HCT116 (cell line): Measurements from ENCODE around the gene STING1. TPM values are rescaled to one million over a fixed set of nuclear protein-coding genes. Genes with fewer than 3 reads are reported as not detected.
A peak's percentile ranks its signal among the peaks of the same experiment; 100 is the strongest.

Source experiments
- ATAC-seq: fragments of 200-7000 bp; cut with Tn5 transposase; 2 replicates; pipeline ENCODE4 v1.9.1; 2020; ENCODE audit warnings: mild to moderate bottlenecking, moderate library complexity
- BruUV-seq: library from RNA; stranded (reverse); fragments of 400-500 nt; replicated peaks from 2 replicates; lab custom pipeline; 2021; lab: Mats Ljungman, UMichigan
- CTCF ChIA-PET: fragments of 300-600 bp; sonication (Branson Sonifier 250); formaldehyde crosslinking; loops from one replicate; lab custom pipeline; 2021; ENCODE audit warnings: antibody characterized with exemption; lab: Charles Lee
- POLR2A ChIA-PET: fragments of 300-600, 350-600 bp; sonication (Branson Sonifier 250); formaldehyde crosslinking; loops from one replicate; lab custom pipeline; 2021; ENCODE audit warnings: antibody characterized with exemption; lab: Charles Lee
- RAD21 ChIA-PET, 2 experiments: fragments of 300-600 bp; sonication (Branson Sonifier 250); formaldehyde crosslinking; loops; one replicate each; lab custom pipeline; 2023; ENCODE audit warnings: low total read pairs in 2 of 2; ENCODE audit not compliant: uncharacterized antibody in 2 of 2, unreplicated experiment in 2 of 2, low non-redundant PET in 1 of 2; lab: Charles Lee
- DNase-seq: peaks from one replicate; pipeline ENCODE4 v3.0.0-alpha.2; 2010; ENCODE audit warnings: low read depth, low spot score
- H2AFZ ChIP-seq: fragments of 200-600 bp; shearing (Covaris generic), sonication (generic); 2 replicates; pipeline ENCODE4 v1.6.1; 2017; ENCODE audit warnings: low read depth, mixed run types, mixed read lengths, antibody characterized with exemption, low read length; ENCODE audit not compliant: poor library complexity, severe bottlenecking
- H3K27ac ChIP-seq: 2 replicates; pipeline ENCODE4 v1.5.1; 2012; ENCODE audit warnings: low read depth, low read length
- H3K27me3 ChIP-seq: fragments of 200-600 bp; sonication (generic); 2 replicates; pipeline ENCODE4 v1.6.1; 2016; ENCODE audit warnings: mixed run types, low read length, mixed read lengths; ENCODE audit not compliant: insufficient read depth
- H3K36me3 ChIP-seq, 2 experiments: fragments of 200-500 bp in 1 of 2; fragments of 200-600 bp in 1 of 2; sonication (Bioruptor generic) in 1 of 2; sonication (generic) in 1 of 2; 2 replicates each; pipeline versions ENCODE4 v1.5.1 to v1.6.1; 2014 to 2016; ENCODE audit warnings: low read length in 2 of 2, inconsistent platforms in 1 of 2, mixed read lengths in 1 of 2, mixed run types in 1 of 2; ENCODE audit not compliant: insufficient read depth in 2 of 2, control insufficient read depth in 1 of 2
- H3K4me1 ChIP-seq, 2 experiments: fragments of 200-600 bp in 1 of 2; sonication (generic) in 1 of 2; 2 replicates each; pipeline versions ENCODE4 v1.5.1 to v1.6.1; 2012 to 2017; ENCODE audit warnings: low read length in 2 of 2, inconsistent platforms in 1 of 2, mild to moderate bottlenecking in 1 of 2, mixed read lengths in 1 of 2, mixed run types in 1 of 2, moderate library complexity in 1 of 2; ENCODE audit not compliant: insufficient read depth in 2 of 2, control insufficient read depth in 1 of 2
- H3K4me2 ChIP-seq: fragments of 200-600 bp; sonication (generic); 2 replicates; pipeline ENCODE4 v1.6.1; 2017; ENCODE audit warnings: mixed run types, low read length, mixed read lengths
- H3K4me3 ChIP-seq, 2 experiments: fragments of 200-600 bp in 1 of 2; sonication (generic) in 1 of 2; replicated peaks in 1 of 2; 2 replicates each; pipeline ENCODE4 v1.5.1; 2011 to 2016; ENCODE audit warnings: low read length in 2 of 2, control low read depth in 1 of 2, low read depth in 1 of 2, mild to moderate bottlenecking in 1 of 2, mixed read lengths in 1 of 2, mixed run types in 1 of 2
- H3K79me2 ChIP-seq: fragments of 200-600 bp; sonication (generic); 2 replicates; pipeline ENCODE4 v1.6.1; 2017; ENCODE audit warnings: mild to moderate bottlenecking, mixed run types, low read length, moderate library complexity, mixed read lengths; ENCODE audit not compliant: insufficient read depth
- H3K9ac ChIP-seq: fragments of 200-600 bp; sonication (generic); 2 replicates; pipeline ENCODE4 v1.6.1; 2016; ENCODE audit warnings: low read length, mixed read lengths
- H3K9me2 ChIP-seq: fragments of 200-600 bp; sonication (generic), shearing (Covaris generic); 2 replicates; pipeline ENCODE4 v1.6.1; 2017; ENCODE audit warnings: mixed run types, mild to moderate bottlenecking, moderate library complexity; ENCODE audit not compliant: insufficient read depth
- H3K9me3 ChIP-seq, 2 experiments: fragments of 200-500 bp in 1 of 2; fragments of 200-600 bp in 1 of 2; sonication (Bioruptor generic) in 1 of 2; sonication (generic) in 1 of 2; 2 replicates each; pipeline ENCODE4 v1.6.1; 2014 to 2017; ENCODE audit warnings: low read length in 2 of 2, mixed read lengths in 2 of 2, inconsistent platforms in 1 of 2, low read depth in 1 of 2, mild to moderate bottlenecking in 1 of 2, mixed run types in 1 of 2, moderate library complexity in 1 of 2; ENCODE audit not compliant: control insufficient read depth in 1 of 2, insufficient read depth in 1 of 2
- H4K20me1 ChIP-seq: fragments of 200-600 bp; sonication (generic), shearing (Covaris generic); 2 replicates; pipeline ENCODE4 v1.6.1; 2017; ENCODE audit warnings: mixed run types, mild to moderate bottlenecking, moderate library complexity; ENCODE audit not compliant: insufficient read depth
- CBX3 ChIP-seq: IDR thresholded peaks from 2 replicates; pipeline ENCODE4 v1.6.1; 2012; ENCODE audit warnings: low read depth
- FOSL1 ChIP-seq: IDR thresholded peaks from 2 replicates; pipeline ENCODE4 v1.6.1; 2012; ENCODE audit warnings: low read depth
- JUND ChIP-seq: IDR thresholded peaks from 2 replicates; pipeline ENCODE4 v1.6.1; 2012
- REST ChIP-seq: IDR thresholded peaks from 2 replicates; pipeline ENCODE4 v1.6.1; 2012; ENCODE audit warnings: low read depth
- SRF ChIP-seq: IDR thresholded peaks from 2 replicates; pipeline ENCODE4 v1.6.1; 2012; ENCODE audit warnings: low read depth
- TCF7L2 ChIP-seq: IDR thresholded peaks from 2 replicates; pipeline ENCODE4 v1.7.0; 2011; ENCODE audit warnings: borderline replicate concordance, inconsistent platforms; ENCODE audit not compliant: insufficient read depth, insufficient read length; ENCODE audit errors: extremely low read depth
- YY1 ChIP-seq: IDR thresholded peaks from 2 replicates; pipeline ENCODE4 v1.6.1; 2011; ENCODE audit warnings: low read length, low read depth, moderate library complexity, mild to moderate bottlenecking; ENCODE audit not compliant: insufficient replicate concordance; ENCODE audit errors: extremely low read depth
- ZBTB33 ChIP-seq: IDR thresholded peaks from 2 replicates; pipeline ENCODE4 v1.6.1; 2011; ENCODE audit warnings: mild to moderate bottlenecking, low read length, moderate library complexity; ENCODE audit not compliant: insufficient replicate concordance; ENCODE audit errors: extremely low read depth
- ZNF274 ChIP-seq: fragments of 200-500 bp; sonication (Bioruptor generic); IDR thresholded peaks from 2 replicates; pipeline ENCODE4 v1.6.1; 2014; ENCODE audit warnings: mild to moderate bottlenecking, low read depth, low read length, inconsistent platforms
- intact Hi-C: fragments of 100-400 bp; cut with micrococcal nuclease; formaldehyde crosslinking; loops from 2 replicates; pipeline ENCODE4 v1.10.0; 2022
- total RNA-seq: library from RNA; stranded (reverse); gene quantifications from one replicate; pipeline ENCODE4 v1.2.1, GENCODE V29; 2021; ENCODE audit not compliant: unreplicated experiment

Gene STING1
- total RNA-seq, 1 experiment from 2014 or later = 17.7 TPM

GRCh38 chr5:139513852-139514485 lies 31.4 kb upstream of the STING1 start:
- H3K36me3 ChIP-seq = no peaks in the 10 kb centered on the region
- TF ChIP-seq SRF (no peak), ZBTB33 (no peak), ZNF274 (no peak), TCF7L2 (no peak), REST (no peak), FOSL1 (no peak), YY1 (no peak), JUND (no peak), CBX3 (no peak)
- H3K4me2 ChIP-seq = no peak overlapping the region
- H3K4me1 ChIP-seq = peaks cover 5 to 13% of the 10 kb centered on the region in 2 experiments; a peak in 3 of 4 replicates
- no peak overlapping the region for H2AFZ ChIP-seq
- CTCF ChIA-PET = interaction anchor here (1.0 to 4.5 kb wide), 8 partner anchors 17 to 94 kb away, joined by 3 to 86 read pairs (median 6); partner anchors contain the start of genes DNAJC18 and STING1
- no peaks in the 10 kb centered on the region for H3K9me3 ChIP-seq
- no peaks in the 10 kb centered on the region for H3K27me3 ChIP-seq
- no peaks in the 10 kb centered on the region for H4K20me1 ChIP-seq
- peak; percentile 12 for ATAC-seq
- BruUV-seq = no TSS peak
- H3K9ac ChIP-seq = no peak overlapping the region
- no peaks in the 10 kb centered on the region for H3K9me2 ChIP-seq
- RAD21 ChIA-PET = interaction anchor here (1.1 to 1.2 kb wide), 4 partner anchors 32 to 93 kb away, joined by 3 to 14 read pairs (median 4); partner anchors contain the start of gene STING1 (in 1 of the 2)
- no peaks in the 10 kb centered on the region for H3K79me2 ChIP-seq
- DNase-seq = no peak
- POLR2A ChIA-PET = interaction anchor here (1.0 kb wide), 1 partner anchor 92 kb away, joined by 3 read pairs; no protein-coding TSS in a partner anchor
- H3K4me3 ChIP-seq = no peak overlapping the region
- H3K27ac ChIP-seq = no peak overlapping the region
- intact Hi-C loops = loop anchor here (1.0 kb wide), 1 partner anchor 92 kb away; no protein-coding TSS in a partner anchor
